HEK293 (cell line): ENCODE data around the gene SEC63.
"Not testable (repeated sequence)": the region's sequence is repeated elsewhere in the genome, so short reads cannot be mapped to it uniquely, and the experiment has no call there.

Source experiments
- CTCF ChIA-PET: fragments of 350-600 bp; formaldehyde crosslinking; extraction: SDS; loops from one replicate; lab custom pipeline; 2021; ENCODE audit warnings: antibody characterized with exemption; lab: Yijun Ruan, JAX
- POLR2A ChIA-PET: fragments of 300-600 bp; formaldehyde crosslinking; extraction: SDS; loops from one replicate; lab custom pipeline; 2020; ENCODE audit warnings: antibody characterized with exemption, inconsistent platforms; lab: Yijun Ruan, JAX
- H3K27ac ChIP-seq: fragments of 200-500 bp; sonication (Bioruptor generic); 2 replicates; pipeline ENCODE4 v1.5.1; 2014; ENCODE audit warnings: low read depth, low read length, control low read depth, inconsistent platforms; ENCODE audit errors: extremely low read depth
- H3K36me3 ChIP-seq, 2 experiments: fragments of 200-500 bp in 1 of 2; sonication (Bioruptor generic) in 1 of 2; 1 replicate in 1 of 2; 2 replicates in 1 of 2; pipeline ENCODE4 v1.5.1; 2014 to 2017; ENCODE audit warnings: inconsistent platforms in 2 of 2, low read length in 2 of 2; ENCODE audit not compliant: control insufficient read depth in 2 of 2, insufficient read depth in 1 of 2
- H3K4me1 ChIP-seq: fragments of 200-500 bp; sonication (Bioruptor generic); 2 replicates; pipeline ENCODE4 v1.5.1; 2014; ENCODE audit warnings: mild to moderate bottlenecking, low read length, inconsistent platforms; ENCODE audit not compliant: control insufficient read depth, insufficient read depth
- H3K4me3 ChIP-seq: 2 replicates; pipeline ENCODE4 v1.5.1; 2011; ENCODE audit warnings: low read depth, mild to moderate bottlenecking, control low read depth, low read length, moderate library complexity
- H3K9me3 ChIP-seq: fragments of 200-500 bp; sonication (Bioruptor generic); 2 replicates; pipeline ENCODE4 v1.5.1; 2014; ENCODE audit warnings: low read depth, low read length, inconsistent platforms; ENCODE audit not compliant: control insufficient read depth, insufficient read depth
- GFI1B ChIP-seq: fragments of 450-650 bp; formaldehyde crosslinking; IDR thresholded peaks from 2 replicates; pipeline ENCODE4 v1.5.1; 2016; ENCODE audit warnings: missing biosample characterization, missing genetic modification characterization
- HOXC10 ChIP-seq: sonication (generic); formaldehyde crosslinking; IDR thresholded peaks from 2 replicates; pipeline ENCODE4 v1.8.1; 2023; ENCODE audit warnings: mild to moderate bottlenecking, missing genetic modification reagents
- IKZF3 ChIP-seq: fragments of 450-650 bp; IDR thresholded peaks from 2 replicates; pipeline ENCODE4 v1.5.0; 2018; ENCODE audit warnings: missing biosample characterization, mild to moderate bottlenecking, missing genetic modification characterization, moderate library complexity
- SCRT2 ChIP-seq: fragments of 450-650 bp; formaldehyde crosslinking; IDR thresholded peaks from 2 replicates; pipeline ENCODE4 v1.5.1; 2016; ENCODE audit warnings: missing biosample characterization, missing genetic modification characterization
- WT1 ChIP-seq: fragments of 450-650 bp; formaldehyde crosslinking; IDR thresholded peaks from 2 replicates; pipeline ENCODE4 v1.5.1; 2016; ENCODE audit warnings: missing biosample characterization, missing genetic modification characterization
- ZNF544 ChIP-seq: fragments of 450-650 bp; formaldehyde crosslinking; IDR thresholded peaks from 2 replicates; pipeline ENCODE4 v1.5.0; 2017; ENCODE audit warnings: missing biosample characterization, missing genetic modification characterization
- ZNF560 ChIP-seq: fragments of 450-650 bp; formaldehyde crosslinking; IDR thresholded peaks from 2 replicates; pipeline ENCODE4 v1.5.1; 2017; ENCODE audit warnings: missing biosample characterization, missing genetic modification characterization, borderline replicate concordance
- ZNF629 ChIP-seq: fragments of 450-650 bp; formaldehyde crosslinking; IDR thresholded peaks from 2 replicates; pipeline ENCODE4 v1.5.1; 2017; ENCODE audit warnings: missing biosample characterization, missing genetic modification characterization
- ZNF660 ChIP-seq: fragments of 450-650 bp; IDR thresholded peaks from 2 replicates; pipeline ENCODE4 v1.5.1; 2018; ENCODE audit warnings: missing biosample characterization, mild to moderate bottlenecking, missing genetic modification characterization
- ZNF677 ChIP-seq: fragments of 450-650 bp; IDR thresholded peaks from 2 replicates; pipeline ENCODE4 v1.5.0; 2018; ENCODE audit warnings: missing biosample characterization, mild to moderate bottlenecking, missing genetic modification characterization, moderate library complexity
- ZNF707 ChIP-seq: fragments of 450-650 bp; formaldehyde crosslinking; IDR thresholded peaks from 2 replicates; pipeline ENCODE4 v1.5.1; 2016; ENCODE audit warnings: missing biosample characterization, missing genetic modification characterization
- ZNF768 ChIP-seq: fragments of 450-650 bp; formaldehyde crosslinking; IDR thresholded peaks from 2 replicates; pipeline ENCODE4 v1.5.1; 2018; ENCODE audit warnings: missing biosample characterization, mild to moderate bottlenecking, missing genetic modification characterization
- TF ChIP-seq, protein P1 (sequence below): fragments of 450-650 bp; formaldehyde crosslinking; IDR thresholded peaks from 2 replicates; pipeline ENCODE4 v1.5.1; 2016; ENCODE audit warnings: missing biosample characterization, missing genetic modification characterization
- TF ChIP-seq, protein P2 (sequence below): fragments of 450-650 bp; formaldehyde crosslinking; IDR thresholded peaks from 2 replicates; pipeline ENCODE4 v1.5.1; 2016; ENCODE audit warnings: missing biosample characterization, missing genetic modification characterization
- TF ChIP-seq, protein P3 (sequence below): fragments of 450-650 bp; formaldehyde crosslinking; IDR thresholded peaks from 2 replicates; pipeline ENCODE4 v1.5.1; 2016; ENCODE audit warnings: missing biosample characterization, missing genetic modification characterization
- TF ChIP-seq, protein P4 (sequence below): fragments of 450-650 bp; formaldehyde crosslinking; IDR thresholded peaks from 2 replicates; pipeline ENCODE4 v1.5.1; 2017; ENCODE audit warnings: missing biosample characterization, missing genetic modification characterization
- TF ChIP-seq, protein P5 (sequence below): fragments of 450-650 bp; formaldehyde crosslinking; conservative IDR thresholded peaks from 2 replicates; pipeline ENCODE4 v1.5.1; 2016; ENCODE audit warnings: low read depth, missing biosample characterization, missing genetic modification characterization

Gene SEC63

DNA sequence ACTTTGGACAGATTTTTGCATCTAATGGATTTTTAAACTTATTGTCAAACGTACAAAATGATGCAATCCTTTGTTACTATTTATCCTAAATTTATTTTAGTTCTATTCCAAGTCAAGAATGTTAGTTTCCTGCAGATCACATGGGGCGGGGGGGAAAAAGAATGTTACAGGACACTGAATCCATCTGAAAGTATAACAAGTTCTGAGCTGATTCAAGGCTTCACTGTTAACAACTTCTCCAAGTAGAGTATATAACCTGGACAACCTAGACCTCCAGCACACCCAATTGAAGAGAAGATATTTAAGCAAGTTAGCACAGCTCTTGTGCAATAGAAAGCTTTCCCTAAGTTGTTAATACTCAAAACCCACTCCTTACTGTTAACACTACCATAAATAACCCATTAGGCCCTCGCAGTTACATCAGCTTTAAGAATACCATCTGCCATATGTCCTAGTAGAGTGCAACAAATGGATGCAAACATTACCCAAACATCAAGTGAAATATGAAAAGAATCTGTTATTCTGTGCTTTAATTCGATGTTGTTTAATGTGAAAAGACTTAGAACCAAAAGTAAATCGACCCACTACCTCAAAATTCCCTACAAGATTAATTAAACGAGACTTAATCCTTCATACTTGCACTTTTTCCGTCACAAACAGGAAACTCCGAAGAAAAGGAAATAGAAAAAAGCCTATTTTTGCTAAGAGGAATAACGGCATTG is 1.3 kb downstream of the SEC63 start (continued):
- TF ChIP-seq IKZF3, result 0 out of 2 replicates have a peak, but pooled peaks have one; percentile 29
- peak; percentile 92 for TF ChIP-seq SCRT2 (tag by site-specific recombination)
- no peak for TF ChIP-seq HOXC10
- TF ChIP-seq ZNF629, result 0 out of 2 replicates have a peak, but pooled peaks have one; percentile 13
- no peak for TF ChIP-seq ZNF707 (tag by site-specific recombination)
- TF ChIP-seq ZNF768, result no peak
- TF ChIP-seq ZNF560 (tag by site-specific recombination), result no peak
- TF ChIP-seq, protein P1, sequence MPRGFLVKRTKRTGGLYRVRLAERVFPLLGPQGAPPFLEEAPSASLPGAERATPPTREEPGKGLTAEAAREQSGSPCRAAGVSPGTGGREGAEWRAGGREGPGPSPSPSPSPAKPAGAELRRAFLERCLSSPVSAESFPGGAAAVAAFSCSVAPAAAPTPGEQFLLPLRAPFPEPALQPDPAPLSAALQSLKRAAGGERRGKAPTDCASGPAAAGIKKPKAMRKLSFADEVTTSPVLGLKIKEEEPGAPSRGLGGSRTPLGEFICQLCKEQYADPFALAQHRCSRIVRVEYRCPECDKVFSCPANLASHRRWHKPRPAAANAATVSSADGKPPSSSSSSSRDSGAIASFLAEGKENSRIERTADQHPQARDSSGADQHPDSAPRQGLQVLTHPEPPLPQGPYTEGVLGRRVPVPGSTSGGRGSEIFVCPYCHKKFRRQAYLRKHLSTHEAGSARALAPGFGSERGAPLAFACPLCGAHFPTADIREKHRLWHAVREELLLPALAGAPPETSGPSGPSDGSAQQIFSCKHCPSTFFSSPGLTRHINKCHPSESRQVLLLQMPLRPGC (tag by site-specific recombination), result no peak
- peak; percentile 68 for TF ChIP-seq ZNF660 (tag by site-specific recombination)
- TF ChIP-seq, protein P2, sequence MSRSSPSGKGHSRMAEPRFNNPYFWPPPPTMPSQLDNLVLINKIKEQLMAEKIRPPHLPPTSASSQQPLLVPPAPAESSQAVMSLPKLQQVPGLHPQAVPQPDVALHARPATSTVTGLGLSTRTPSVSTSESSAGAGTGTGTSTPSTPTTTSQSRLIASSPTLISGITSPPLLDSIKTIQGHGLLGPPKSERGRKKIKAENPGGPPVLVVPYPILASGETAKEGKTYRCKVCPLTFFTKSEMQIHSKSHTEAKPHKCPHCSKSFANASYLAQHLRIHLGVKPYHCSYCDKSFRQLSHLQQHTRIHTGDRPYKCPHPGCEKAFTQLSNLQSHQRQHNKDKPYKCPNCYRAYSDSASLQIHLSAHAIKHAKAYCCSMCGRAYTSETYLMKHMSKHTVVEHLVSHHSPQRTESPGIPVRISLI, result peak; percentile 98
- TF ChIP-seq GFI1B (tag by site-specific recombination), result no peak
- peak; percentile 17; the same call in 1 of the 2 replicates for TF ChIP-seq WT1 (tag by site-specific recombination)
- TF ChIP-seq, protein P3, sequence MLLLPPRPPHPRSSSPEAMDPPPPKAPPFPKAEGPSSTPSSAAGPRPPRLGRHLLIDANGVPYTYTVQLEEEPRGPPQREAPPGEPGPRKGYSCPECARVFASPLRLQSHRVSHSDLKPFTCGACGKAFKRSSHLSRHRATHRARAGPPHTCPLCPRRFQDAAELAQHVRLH (tag by site-specific recombination), result peak; percentile 52; the same call in 1 of the 2 replicates

GRCh38 chr6:107956181-107956580 is 1.8 kb downstream of the SEC63 start:
- Histone ChIP-seq H3K4me1 (peaks cover 8% of the 10 kb centered on the region), H3K4me3 (peak overlapping the region; percentile 59), H3K9me3 (no peaks in the 10 kb centered on the region), H3K36me3 (no peaks in the 10 kb centered on the region; a peak in 1 of 3 replicates), H3K27ac (0 out of 2 replicates have a peak overlapping the region, but pooled peaks have one; percentile 88)
- TF ChIP-seq, protein P4, sequence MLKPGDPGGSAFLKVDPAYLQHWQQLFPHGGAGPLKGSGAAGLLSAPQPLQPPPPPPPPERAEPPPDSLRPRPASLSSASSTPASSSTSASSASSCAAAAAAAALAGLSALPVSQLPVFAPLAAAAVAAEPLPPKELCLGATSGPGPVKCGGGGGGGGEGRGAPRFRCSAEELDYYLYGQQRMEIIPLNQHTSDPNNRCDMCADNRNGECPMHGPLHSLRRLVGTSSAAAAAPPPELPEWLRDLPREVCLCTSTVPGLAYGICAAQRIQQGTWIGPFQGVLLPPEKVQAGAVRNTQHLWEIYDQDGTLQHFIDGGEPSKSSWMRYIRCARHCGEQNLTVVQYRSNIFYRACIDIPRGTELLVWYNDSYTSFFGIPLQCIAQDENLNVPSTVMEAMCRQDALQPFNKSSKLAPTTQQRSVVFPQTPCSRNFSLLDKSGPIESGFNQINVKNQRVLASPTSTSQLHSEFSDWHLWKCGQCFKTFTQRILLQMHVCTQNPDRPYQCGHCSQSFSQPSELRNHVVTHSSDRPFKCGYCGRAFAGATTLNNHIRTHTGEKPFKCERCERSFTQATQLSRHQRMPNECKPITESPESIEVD (tag by site-specific recombination), result peak; percentile 36
- TF ChIP-seq, protein P5, sequence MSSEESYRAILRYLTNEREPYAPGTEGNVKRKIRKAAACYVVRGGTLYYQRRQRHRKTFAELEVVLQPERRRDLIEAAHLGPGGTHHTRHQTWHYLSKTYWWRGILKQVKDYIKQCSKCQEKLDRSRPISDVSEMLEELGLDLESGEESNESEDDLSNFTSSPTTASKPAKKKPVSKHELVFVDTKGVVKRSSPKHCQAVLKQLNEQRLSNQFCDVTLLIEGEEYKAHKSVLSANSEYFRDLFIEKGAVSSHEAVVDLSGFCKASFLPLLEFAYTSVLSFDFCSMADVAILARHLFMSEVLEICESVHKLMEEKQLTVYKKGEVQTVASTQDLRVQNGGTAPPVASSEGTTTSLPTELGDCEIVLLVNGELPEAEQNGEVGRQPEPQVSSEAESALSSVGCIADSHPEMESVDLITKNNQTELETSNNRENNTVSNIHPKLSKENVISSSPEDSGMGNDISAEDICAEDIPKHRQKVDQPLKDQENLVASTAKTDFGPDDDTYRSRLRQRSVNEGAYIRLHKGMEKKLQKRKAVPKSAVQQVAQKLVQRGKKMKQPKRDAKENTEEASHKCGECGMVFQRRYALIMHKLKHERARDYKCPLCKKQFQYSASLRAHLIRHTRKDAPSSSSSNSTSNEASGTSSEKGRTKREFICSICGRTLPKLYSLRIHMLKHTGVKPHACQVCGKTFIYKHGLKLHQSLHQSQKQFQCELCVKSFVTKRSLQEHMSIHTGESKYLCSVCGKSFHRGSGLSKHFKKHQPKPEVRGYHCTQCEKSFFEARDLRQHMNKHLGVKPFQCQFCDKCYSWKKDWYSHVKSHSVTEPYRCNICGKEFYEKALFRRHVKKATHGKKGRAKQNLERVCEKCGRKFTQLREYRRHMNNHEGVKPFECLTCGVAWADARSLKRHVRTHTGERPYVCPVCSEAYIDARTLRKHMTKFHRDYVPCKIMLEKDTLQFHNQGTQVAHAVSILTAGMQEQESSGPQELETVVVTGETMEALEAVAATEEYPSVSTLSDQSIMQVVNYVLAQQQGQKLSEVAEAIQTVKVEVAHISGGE (tag by site-specific recombination), result no peak
- TF ChIP-seq ZNF544 (tag by site-specific recombination) (no peak), ZNF677 (tag by site-specific recombination) (no peak)
- CTCF ChIA-PET, result interaction anchor here (0.6 kb wide), 2 partner anchors 344 to 497 kb away, joined by 3 read pairs; no protein-coding TSS in a partner anchor
- POLR2A ChIA-PET, result interaction anchor here (0.6 to 3.1 kb wide), 2 partner anchors 15 to 600 kb away, joined by 3 to 13 read pairs; no protein-coding TSS in a partner anchor

GRCh38 chr6:107953858-107954414 is 4.1 kb downstream of the SEC63 start:
- POLR2A ChIA-PET, CTCF ChIA-PET, H3K4me3 ChIP-seq: not testable (repeated sequence)

More at GRCh38 chr6:107953858-107954414, 4.1 kb downstream of the SEC63 start:
- not testable (repeated sequence) for H3K36me3 ChIP-seq, H3K27ac ChIP-seq, H3K9me3 ChIP-seq
- peaks cover 14% of the 10 kb centered on the region for H3K4me1 ChIP-seq
